KOPT-K1 (cell line): ENCODE results near the gene PLGRKT.
A peak's percentile ranks its signal among the peaks of the same experiment; 100 is the strongest.
"Not testable (repeated sequence)": the region's sequence is repeated elsewhere in the genome, so short reads cannot be mapped to it uniquely, and the experiment has no call there.

Experiments
- H3K27ac ChIP-seq: fragments of 200-600 bp; sonication (generic); 2 replicates; pipeline ENCODE4 v1.5.1; 2016; ENCODE audit warnings: antibody characterized with exemption, mild to moderate bottlenecking, low read depth, low read length; ENCODE audit not compliant: poor library complexity, severe bottlenecking
- H3K36me3 ChIP-seq: fragments of 200-600 bp; sonication (generic); 2 replicates; pipeline ENCODE4 v1.5.1; 2017; ENCODE audit warnings: antibody characterized with exemption, mild to moderate bottlenecking, low read length, moderate library complexity; ENCODE audit not compliant: insufficient read depth
- H3K9me3 ChIP-seq: fragments of 200-600 bp; sonication (generic); 2 replicates; pipeline ENCODE4 v1.5.1; 2017; ENCODE audit warnings: antibody characterized with exemption, low read length, mild to moderate bottlenecking; ENCODE audit not compliant: insufficient read depth, poor library complexity, severe bottlenecking

Gene PLGRKT

GRCh38 chr9:5437254-5438216 lies at the start of gene PLGRKT:
Gene PLGRKT, minus strand, starts transcription at chr9:5437925. Its CDS starts 5,948 bp downstream, at chr9:5431977.
- peak within 1 kb of the TSS; percentile 70 for H3K27ac ChIP-seq
- peaks cover 9% of the 10 kb centered on the region for H3K36me3 ChIP-seq
- H3K9me3 ChIP-seq = peaks cover 14% of the 10 kb centered on the region

DNA sequence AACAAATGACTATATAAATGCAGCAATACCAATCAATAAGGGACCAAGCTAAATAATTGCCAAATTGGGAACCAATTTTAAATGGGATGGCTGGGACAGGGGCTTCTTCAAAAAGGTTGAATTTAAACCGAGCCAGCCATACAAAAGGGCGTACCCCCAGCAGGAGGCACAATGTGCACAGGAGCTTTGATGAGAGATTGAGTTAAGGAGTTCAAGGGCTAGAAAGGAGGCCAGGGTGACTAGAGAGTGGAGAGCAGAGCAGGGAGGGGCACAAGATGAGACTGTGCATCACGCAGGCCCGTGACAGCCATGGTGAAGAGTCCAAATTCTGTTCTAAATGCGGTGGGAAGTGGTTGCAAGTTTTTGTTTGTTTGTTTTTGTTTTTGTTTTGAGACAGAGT lies 49.3 kb upstream of the PLGRKT start:
- H3K36me3 ChIP-seq = no peaks in the 10 kb centered on the region
- H3K9me3 ChIP-seq = no peaks in the 10 kb centered on the region
- no peak overlapping the region for H3K27ac ChIP-seq

DNA sequence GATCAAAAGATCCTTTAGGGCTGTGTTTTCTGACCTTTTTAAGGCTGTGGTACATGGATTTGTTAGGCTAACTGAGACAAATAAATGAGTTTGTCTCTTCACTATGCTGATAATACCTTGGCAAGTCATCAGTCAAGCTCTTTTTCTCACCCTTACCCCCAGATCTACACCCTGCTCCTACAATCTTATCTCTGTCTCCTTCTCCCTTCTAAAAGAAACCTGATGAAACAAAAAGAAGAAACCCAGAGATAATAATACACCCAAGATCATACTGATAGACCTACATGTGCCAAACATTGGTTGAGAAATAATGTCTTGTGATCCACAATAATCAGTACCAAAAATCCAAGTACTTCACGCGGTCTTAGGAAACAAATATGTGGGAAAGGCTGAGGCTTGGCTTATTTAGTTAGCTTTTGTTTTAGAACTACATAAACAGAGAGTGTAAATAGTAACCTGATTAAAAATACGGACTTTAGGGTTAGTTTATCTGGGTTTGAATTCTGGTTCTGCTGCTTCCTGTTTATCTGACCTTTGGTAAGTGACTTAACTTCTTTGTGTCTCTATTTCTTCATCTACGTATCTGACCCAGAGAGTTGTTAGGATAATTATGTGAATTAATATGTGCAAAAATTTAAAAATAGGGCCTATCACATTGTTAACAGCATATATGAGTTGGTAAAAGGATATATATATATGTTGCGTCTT lies 47.8 kb upstream of the PLGRKT start:
- Histone ChIP-seq H3K36me3 (no peaks in the 10 kb centered on the region), H3K27ac (no peak overlapping the region), H3K9me3 (no peaks in the 10 kb centered on the region)

- no peak overlapping the region for H3K27ac ChIP-seq
- no peaks in the 10 kb centered on the region for H3K36me3 ChIP-seq
- no peaks in the 10 kb centered on the region for H3K9me3 ChIP-seq
Observed at GRCh38 chr9:5483306-5483705, 45.6 kb upstream of the PLGRKT start.

DNA sequence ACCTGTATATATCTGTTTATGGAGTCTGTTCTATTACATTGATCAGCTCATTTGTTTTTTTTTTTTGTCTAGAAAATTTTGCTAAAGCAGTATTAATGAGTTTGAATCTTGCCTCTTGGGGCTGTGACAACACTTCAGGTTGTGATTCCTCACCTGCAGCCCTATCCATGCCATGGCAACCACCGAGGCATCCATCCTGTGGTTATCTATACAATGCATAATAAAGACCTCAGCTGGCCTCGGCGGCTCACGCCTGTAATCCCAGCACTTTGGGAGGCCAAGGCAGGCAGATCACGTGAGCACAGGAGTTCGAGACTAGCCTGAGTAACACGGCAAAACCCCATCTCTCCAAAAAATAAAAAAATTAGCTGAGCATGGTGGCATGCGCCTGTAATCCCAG lies 44.5 kb upstream of the PLGRKT start:
- no peak overlapping the region for H3K27ac ChIP-seq
- no peaks in the 10 kb centered on the region for H3K9me3 ChIP-seq
- no peaks in the 10 kb centered on the region for H3K36me3 ChIP-seq

DNA sequence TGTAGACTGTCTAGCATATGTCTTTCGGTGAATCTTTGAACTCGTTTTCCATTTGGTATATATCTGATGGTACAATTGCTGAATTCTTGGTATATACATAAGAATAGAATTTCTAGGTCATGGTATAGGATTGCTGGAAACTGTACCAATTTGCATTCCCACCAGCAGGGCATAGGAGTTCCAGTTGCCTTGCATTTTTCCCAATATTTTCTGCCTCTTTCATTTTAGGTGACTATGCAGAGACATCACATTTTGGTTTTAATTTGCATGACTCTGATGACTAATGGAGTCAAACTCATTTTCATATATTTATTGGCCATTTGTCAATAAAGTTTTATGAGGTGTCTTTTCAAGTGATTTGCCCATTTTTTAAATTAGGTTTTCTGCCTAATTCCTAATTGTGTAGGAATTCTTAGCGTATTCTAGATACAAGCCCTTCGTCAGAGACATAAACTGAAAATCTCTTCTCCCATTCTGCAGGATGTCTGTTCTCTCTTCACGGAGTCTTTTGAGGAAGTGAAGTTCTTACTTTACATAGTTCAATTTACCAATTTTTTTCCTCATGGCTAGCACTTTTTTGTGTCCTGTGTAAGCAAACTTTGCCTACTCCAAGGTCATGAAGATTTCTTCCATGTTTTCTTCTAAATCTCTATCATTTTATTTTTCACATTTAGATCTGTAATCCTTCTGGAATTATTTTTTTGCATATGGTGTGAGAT lies 43.8 kb upstream of the PLGRKT start:
- Histone ChIP-seq H3K9me3 (no peaks in the 10 kb centered on the region), H3K36me3 (no peaks in the 10 kb centered on the region), H3K27ac (no peak overlapping the region)

GRCh38 chr9:5480919-5481318 lies 43.2 kb upstream of the PLGRKT start:
- H3K27ac ChIP-seq = no peak overlapping the region
- H3K9me3 ChIP-seq = no peaks in the 10 kb centered on the region
- H3K36me3 ChIP-seq = no peaks in the 10 kb centered on the region

DNA sequence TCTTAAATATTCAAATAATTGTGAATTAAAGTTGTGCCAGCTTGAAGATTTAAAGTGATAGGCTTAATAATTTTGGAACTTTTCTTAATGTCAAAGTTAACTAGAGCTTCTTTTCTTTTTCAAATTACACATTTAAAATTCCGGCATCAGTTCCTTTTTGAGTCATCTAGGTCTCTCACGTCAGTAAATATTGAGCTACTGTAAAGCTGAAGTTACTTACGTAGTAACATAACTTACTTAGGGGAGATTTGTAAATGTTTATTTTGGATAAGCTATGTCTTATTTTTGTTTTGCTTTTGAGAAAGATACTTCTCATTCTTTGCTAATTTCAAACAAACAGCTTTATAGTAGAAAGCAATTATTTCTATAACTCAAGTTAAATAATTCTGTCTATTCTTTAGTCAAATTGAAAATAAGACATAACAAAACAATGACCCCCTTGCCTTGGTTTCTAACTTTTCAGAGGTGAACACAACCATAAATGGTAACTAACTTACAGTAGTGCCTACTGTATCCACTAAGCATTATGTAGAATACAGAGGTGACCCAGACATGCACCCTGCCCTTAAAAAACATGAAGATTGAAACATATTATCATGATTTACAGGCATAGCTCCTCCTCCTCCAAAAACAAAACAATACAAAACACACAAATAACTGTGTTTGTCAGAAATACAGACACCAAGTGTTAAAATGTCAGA lies 42.4 kb upstream of the PLGRKT start:
- Histone ChIP-seq H3K36me3 (no peaks in the 10 kb centered on the region), H3K27ac (no peak overlapping the region), H3K9me3 (no peaks in the 10 kb centered on the region)

- Histone ChIP-seq H3K27ac (no peak overlapping the region), H3K36me3 (no peaks in the 10 kb centered on the region), H3K9me3 (no peaks in the 10 kb centered on the region)
Observed at GRCh38 chr9:5478206-5478605, 40.5 kb upstream of the PLGRKT start.

GRCh38 chr9:5475611-5476010 lies 37.9 kb upstream of the PLGRKT start:
- not testable (repeated sequence) for H3K36me3 ChIP-seq, H3K9me3 ChIP-seq, H3K27ac ChIP-seq

DNA sequence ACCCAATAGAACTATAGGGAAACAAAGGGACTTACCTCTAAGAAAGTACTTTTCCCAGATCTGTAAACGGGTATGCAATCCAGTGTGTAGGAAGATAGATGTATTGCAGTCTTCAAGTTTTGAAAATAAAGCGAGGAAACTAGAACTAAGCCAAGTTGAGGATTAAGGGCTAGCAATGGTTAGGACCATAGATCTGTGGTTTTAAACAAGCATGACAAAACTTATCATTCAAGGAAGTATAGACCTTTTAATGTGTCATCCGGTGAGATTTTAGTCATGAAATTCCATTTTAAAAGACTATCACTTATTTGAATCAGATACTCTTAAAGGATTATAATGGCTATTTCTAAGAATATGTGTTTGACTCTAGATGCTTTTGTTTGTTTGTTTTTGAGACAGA lies 33.1 kb upstream of the PLGRKT start:
- no peaks in the 10 kb centered on the region for H3K36me3 ChIP-seq
- H3K9me3 ChIP-seq = no peaks in the 10 kb centered on the region
- H3K27ac ChIP-seq = no peak overlapping the region

DNA sequence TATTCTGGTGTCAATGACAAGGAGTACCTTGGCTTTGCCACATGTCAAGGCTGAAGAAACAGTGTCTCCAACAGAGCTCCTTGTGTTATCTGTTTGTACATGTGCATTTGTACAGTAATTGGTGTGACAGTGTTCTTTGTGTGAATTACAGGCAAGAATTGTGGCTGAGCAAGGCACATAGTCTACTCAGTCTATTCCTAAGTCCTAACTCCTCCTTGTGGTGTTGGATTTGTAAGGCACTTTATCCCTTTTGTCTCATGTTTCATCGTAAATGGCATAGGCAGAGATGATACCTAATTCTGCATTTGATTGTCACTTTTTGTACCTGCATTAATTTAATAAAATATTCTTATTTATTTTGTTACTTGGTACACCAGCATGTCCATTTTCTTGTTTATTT lies 32.4 kb upstream of the PLGRKT start:
- Histone ChIP-seq H3K9me3 (no peaks in the 10 kb centered on the region), H3K27ac (no peak overlapping the region), H3K36me3 (no peaks in the 10 kb centered on the region)

GRCh38 chr9:5468850-5469249 lies 31.1 kb upstream of the PLGRKT start:
- Histone ChIP-seq H3K9me3 (no peaks in the 10 kb centered on the region), H3K36me3 (no peaks in the 10 kb centered on the region), H3K27ac (no peak overlapping the region)

DNA sequence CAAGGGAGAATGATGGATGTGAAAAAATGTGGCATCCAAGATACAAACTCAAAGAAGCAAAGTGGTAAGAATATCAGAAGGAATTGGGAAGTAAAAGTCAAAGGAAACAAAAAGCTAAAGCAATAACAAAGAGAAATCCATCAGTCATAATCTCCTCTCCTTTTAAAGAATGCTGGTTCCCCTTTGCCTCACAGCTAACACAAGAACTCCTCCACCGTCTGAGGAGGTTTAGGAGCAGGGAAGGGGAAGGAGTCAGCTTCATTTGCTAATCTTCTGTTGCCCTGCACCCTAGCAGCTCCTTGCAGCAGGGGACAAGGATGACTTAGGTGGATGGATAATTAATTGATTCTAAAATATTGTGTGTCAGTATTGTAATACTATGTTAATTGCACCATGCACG lies 29.0 kb upstream of the PLGRKT start:
- no peak overlapping the region for H3K27ac ChIP-seq
- no peaks in the 10 kb centered on the region for H3K9me3 ChIP-seq
- H3K36me3 ChIP-seq = no peaks in the 10 kb centered on the region

DNA sequence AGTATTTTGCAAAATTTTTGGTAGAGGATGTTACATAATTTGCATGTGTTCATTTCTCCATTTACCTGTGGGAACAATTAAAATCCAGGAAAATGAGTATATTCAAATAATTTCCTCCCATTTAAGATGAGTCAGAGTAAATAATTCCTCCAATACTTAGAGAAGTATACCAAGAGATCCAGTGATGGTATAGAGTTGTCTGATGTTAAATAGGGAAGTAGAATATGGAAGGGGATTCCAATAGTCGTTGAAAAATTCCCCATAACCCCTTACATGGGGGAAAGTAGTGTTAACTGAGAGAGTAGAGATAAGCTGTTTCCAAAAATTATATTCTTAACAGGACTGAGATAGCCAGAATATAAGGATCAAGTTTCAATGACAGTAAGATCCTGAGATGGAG lies 28.3 kb upstream of the PLGRKT start:
- Histone ChIP-seq H3K27ac (no peak overlapping the region), H3K9me3 (no peaks in the 10 kb centered on the region), H3K36me3 (no peaks in the 10 kb centered on the region)
